NCI-H526 (cell line): Measurements from ENCODE around the gene HYI.
"Not testable (repeated sequence)": the region's sequence is repeated elsewhere in the genome, so short reads cannot be mapped to it uniquely, and the experiment has no call there.

Experiments used
- DNase-seq, 2 experiments: peaks; one replicate each; lab custom pipeline; 2025; lab: John Stamatoyannopoulos, UW

The HYI gene

GRCh38 chr1:43464681-43465504 lies 11.2 kb upstream of the HYI start:
- no peak for DNase-seq

- DNase-seq, result peak; percentile 94 to 95
Observed at GRCh38 chr1:43463479-43463878, 9.7 kb upstream of the HYI start.

- no peak for DNase-seq
Observed at GRCh38 chr1:43460988-43461693, 7.4 kb upstream of the HYI start.

- not testable (repeated sequence) for DNase-seq
Observed at GRCh38 chr1:43458379-43458778, 4.6 kb upstream of the HYI start.

- peak; percentile 27 to 49 for DNase-seq
Observed at GRCh38 chr1:43455213-43455889, 1.6 kb upstream of the HYI start.

GRCh38 chr1:43454270-43455011 lies 710 bp upstream of the HYI start:
- peak; percentile 35 to 64 for DNase-seq

- peak in 1 of 2 experiments; percentile 52 for DNase-seq
Observed at GRCh38 chr1:43452789-43453441, 816 bp downstream of the HYI start.

GRCh38 chr1:43451701-43452532 lies 1.8 kb downstream of the HYI start:
- DNase-seq, result no peak

- no peak for DNase-seq
Observed at GRCh38 chr1:43451157-43451591, 2.6 kb downstream of the HYI start.

GRCh38 chr1:43450251-43450941 lies 3.3 kb downstream of the HYI start:
- DNase-seq, result no peak

GRCh38 chr1:43449708-43450069 lies 4.0 kb downstream of the HYI start:
- no peak for DNase-seq

GRCh38 chr1:43448955-43449707 lies 4.6 kb downstream of the HYI start:
- peak in 1 of 2 experiments; percentile 45 for DNase-seq

- DNase-seq, result no peak
Observed at GRCh38 chr1:43447891-43448708, 5.6 kb downstream of the HYI start.

- no peak for DNase-seq
Observed at GRCh38 chr1:43446881-43447835, 6.6 kb downstream of the HYI start.

GRCh38 chr1:43446388-43446740 lies 7.4 kb downstream of the HYI start:
- DNase-seq, result no peak

GRCh38 chr1:43445606-43446387 lies 7.9 kb downstream of the HYI start:
- no peak for DNase-seq
